GM12878 (cell line): ENCODE data around the gene WASF2. TPM values are rescaled to one million over a fixed set of nuclear protein-coding genes. Genes with fewer than 3 reads are reported as not detected.

Source experiments
- ATF7 ChIP-seq: fragments of 450-650 bp; IDR thresholded peaks from 2 replicates; pipeline ENCODE4 v1.6.1; 2016; ENCODE audit warnings: low read depth, mild to moderate bottlenecking
- BCL11A ChIP-seq: IDR thresholded peaks from 2 replicates; pipeline ENCODE4 v1.6.1; 2011; ENCODE audit warnings: low read depth, low read length
- BRCA1 ChIP-seq: IDR thresholded peaks from 2 replicates; pipeline ENCODE4 v1.6.1; 2011; ENCODE audit warnings: low read depth, low read length, improper control_type of control experiment
- CHD2 ChIP-seq: IDR thresholded peaks from 2 replicates; pipeline ENCODE4 v1.6.1; 2011; ENCODE audit warnings: low read depth, low read length, improper control_type of control experiment, borderline replicate concordance
- CHD4 ChIP-seq: fragments of 200-600 bp; sonication (generic); IDR thresholded peaks from 2 replicates; pipeline ENCODE4 v1.6.1; 2016; ENCODE audit warnings: mild to moderate bottlenecking
- MEF2A ChIP-seq: IDR thresholded peaks from 2 replicates; pipeline ENCODE4 v1.6.1; 2011; ENCODE audit warnings: low read depth, mild to moderate bottlenecking, low read length, moderate library complexity; ENCODE audit not compliant: insufficient read depth
- MEF2B ChIP-seq: fragments of 450-650 bp; IDR thresholded peaks from 2 replicates; pipeline ENCODE4 v1.6.1; 2018; ENCODE audit warnings: mild to moderate bottlenecking, moderate library complexity; ENCODE audit not compliant: partially characterized antibody, poor library complexity, severe bottlenecking
- MYB ChIP-seq: fragments of 150-350 bp; IDR thresholded peaks from 2 replicates; pipeline ENCODE4 v1.6.1; 2014; ENCODE audit warnings: mild to moderate bottlenecking, low read depth, low read length, borderline replicate concordance
- NFYB ChIP-seq: IDR thresholded peaks from 2 replicates; pipeline ENCODE4 v1.6.1; 2011; ENCODE audit warnings: low read depth, mild to moderate bottlenecking, low read length, improper control_type of control experiment, moderate library complexity; ENCODE audit not compliant: insufficient read depth
- RBBP5 ChIP-seq: fragments of 200-600 bp; sonication (generic); conservative IDR thresholded peaks from 2 replicates; pipeline ENCODE4 v1.6.1; 2016
- RELA ChIP-seq: fragments of 450-650 bp; IDR thresholded peaks from 2 replicates; pipeline ENCODE4 v1.8.0; 2014; ENCODE audit warnings: borderline replicate concordance; ENCODE audit not compliant: partially characterized antibody
- SIN3A ChIP-seq: IDR thresholded peaks from 2 replicates; pipeline ENCODE4 v1.6.1; 2012; ENCODE audit warnings: low read depth, low read length, improper control_type of control experiment
- SMC3 ChIP-seq: IDR thresholded peaks from 2 replicates; pipeline ENCODE4 v1.6.1; 2011; ENCODE audit warnings: low read length, improper control_type of control experiment, borderline replicate concordance
- STAT1 ChIP-seq: fragments of 450-650 bp; conservative IDR thresholded peaks from 2 replicates; pipeline ENCODE4 v1.6.1; 2014; ENCODE audit warnings: antibody characterized with exemption, mild to moderate bottlenecking
- TARDBP ChIP-seq: IDR thresholded peaks from 2 replicates; pipeline ENCODE4 v1.6.1; 2016; ENCODE audit warnings: borderline replicate concordance
- TCF12 ChIP-seq: IDR thresholded peaks from 2 replicates; pipeline ENCODE4 v1.6.1; 2011; ENCODE audit warnings: low read depth, mild to moderate bottlenecking, low read length
- YBX1 ChIP-seq: fragments of 450-650 bp; IDR thresholded peaks from 2 replicates; pipeline ENCODE4 v1.6.1; 2016; ENCODE audit warnings: antibody characterized with exemption
- ZBTB40 ChIP-seq: fragments of 450-650 bp; IDR thresholded peaks from 2 replicates; pipeline ENCODE4 v1.6.1; 2016; ENCODE audit warnings: mild to moderate bottlenecking, moderate library complexity, borderline replicate concordance
- ZNF384 ChIP-seq: IDR thresholded peaks from 2 replicates; pipeline ENCODE4 v1.6.1; 2012; ENCODE audit warnings: low read depth, mild to moderate bottlenecking, low read length, improper control_type of control experiment, borderline replicate concordance
- ZNF622 ChIP-seq: fragments of 450-650 bp; IDR thresholded peaks from 2 replicates; pipeline ENCODE4 v1.6.1; 2017; ENCODE audit warnings: mild to moderate bottlenecking, inconsistent platforms
- polyA plus RNA-seq, 11 experiments: library from polyadenylated mRNA; depleted of rRNA in 4 of 11; unstranded in 6 of 11; stranded (reverse) in 5 of 11; fragments of >200 nt; fragmentation: Nextera tagmentation in 4 of 11; fragmentation: Illumina TruSeq in 1 of 11; extraction: Ambion mirVana in 4 of 11; extraction: Trizol in 1 of 11; gene quantifications; 1 replicate in 1 of 11; 2 replicates in 10 of 11; pipeline versions ENCODE4 v1.2.1 to v1.2.3, GENCODE V29; 2011 to 2016; ENCODE audit warnings: inconsistent platforms in 2 of 11, missing spikeins in 2 of 11, low read depth in 1 of 11
- total RNA-seq, 4 experiments: library from RNA; depleted of rRNA in 3 of 4; stranded (reverse); fragments of >200 nt in 3 of 4; fragmentation: Illumina TruSeq in 1 of 4; extraction: Trizol in 1 of 4; gene quantifications; 2 replicates each; pipeline versions ENCODE4 v1.2.1 to v1.2.3, GENCODE V29; 2013 to 2021
- TF ChIP-seq, protein P1 (sequence below): fragments of 450-650 bp; IDR thresholded peaks from 2 replicates; pipeline ENCODE4 v1.6.1; 2018; ENCODE audit warnings: borderline replicate concordance, mild to moderate bottlenecking; ENCODE audit not compliant: partially characterized antibody
- TF ChIP-seq, protein P2 (sequence below): fragments of 450-650 bp; IDR thresholded peaks from 2 replicates; pipeline ENCODE4 v1.6.1; 2016; ENCODE audit warnings: mild to moderate bottlenecking

WASF2 gene
- total and polyA plus RNA-seq, 10 of the 15 experiments (the other 5 are each of a cell fraction or from before 2014, with no cell fraction given) = 7.0 to 111 (median 37.1) TPM

DNA sequence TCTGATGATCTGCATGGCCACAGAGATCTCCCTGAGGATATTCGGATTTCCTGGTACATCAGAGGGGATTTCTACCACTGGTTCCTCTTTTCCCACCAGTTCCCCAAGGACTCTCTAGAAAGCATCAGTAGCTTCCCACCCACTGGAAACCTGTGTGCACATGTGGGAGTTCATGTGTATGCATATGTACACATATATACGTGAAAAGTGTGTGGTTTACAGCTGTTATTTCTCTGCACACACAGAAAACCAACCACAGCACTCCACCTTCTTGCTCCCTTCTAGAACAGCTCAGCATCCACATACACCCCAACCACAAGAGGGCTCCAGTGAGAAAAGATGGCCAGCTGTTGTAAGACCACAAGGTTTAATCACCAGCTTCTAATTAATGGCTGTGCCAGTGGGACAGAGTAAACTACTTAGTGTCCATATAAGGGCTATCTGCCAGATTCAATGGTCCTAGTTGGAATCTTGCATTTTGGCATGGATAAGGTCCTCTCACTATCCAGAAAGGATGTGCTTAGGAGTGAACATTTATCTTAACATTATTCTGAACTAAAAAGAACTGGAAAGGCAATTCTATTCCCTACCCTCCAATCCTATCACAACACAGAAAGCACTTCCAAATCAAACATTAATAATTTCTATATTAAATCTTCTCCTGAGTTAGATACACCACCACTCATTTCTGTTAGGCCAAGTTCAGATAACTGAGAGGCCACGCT lies 73.4 kb downstream of the WASF2 start (continued):
- TF ChIP-seq ZBTB40 = no peak
- TF ChIP-seq, protein P1, sequence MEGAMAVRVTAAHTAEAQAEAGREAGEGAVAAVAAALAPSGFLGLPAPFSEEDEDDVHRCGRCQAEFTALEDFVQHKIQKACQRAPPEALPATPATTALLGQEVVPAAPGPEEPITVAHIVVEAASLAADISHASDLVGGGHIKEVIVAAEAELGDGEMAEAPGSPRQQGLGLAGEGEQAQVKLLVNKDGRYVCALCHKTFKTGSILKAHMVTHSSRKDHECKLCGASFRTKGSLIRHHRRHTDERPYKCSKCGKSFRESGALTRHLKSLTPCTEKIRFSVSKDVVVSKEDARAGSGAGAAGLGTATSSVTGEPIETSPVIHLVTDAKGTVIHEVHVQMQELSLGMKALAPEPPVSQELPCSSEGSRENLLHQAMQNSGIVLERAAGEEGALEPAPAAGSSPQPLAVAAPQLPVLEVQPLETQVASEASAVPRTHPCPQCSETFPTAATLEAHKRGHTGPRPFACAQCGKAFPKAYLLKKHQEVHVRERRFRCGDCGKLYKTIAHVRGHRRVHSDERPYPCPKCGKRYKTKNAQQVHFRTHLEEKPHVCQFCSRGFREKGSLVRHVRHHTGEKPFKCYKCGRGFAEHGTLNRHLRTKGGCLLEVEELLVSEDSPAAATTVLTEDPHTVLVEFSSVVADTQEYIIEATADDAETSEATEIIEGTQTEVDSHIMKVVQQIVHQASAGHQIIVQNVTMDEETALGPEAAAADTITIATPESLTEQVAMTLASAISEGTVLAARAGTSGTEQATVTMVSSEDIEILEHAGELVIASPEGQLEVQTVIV = no peak
- TF ChIP-seq, protein P2, sequence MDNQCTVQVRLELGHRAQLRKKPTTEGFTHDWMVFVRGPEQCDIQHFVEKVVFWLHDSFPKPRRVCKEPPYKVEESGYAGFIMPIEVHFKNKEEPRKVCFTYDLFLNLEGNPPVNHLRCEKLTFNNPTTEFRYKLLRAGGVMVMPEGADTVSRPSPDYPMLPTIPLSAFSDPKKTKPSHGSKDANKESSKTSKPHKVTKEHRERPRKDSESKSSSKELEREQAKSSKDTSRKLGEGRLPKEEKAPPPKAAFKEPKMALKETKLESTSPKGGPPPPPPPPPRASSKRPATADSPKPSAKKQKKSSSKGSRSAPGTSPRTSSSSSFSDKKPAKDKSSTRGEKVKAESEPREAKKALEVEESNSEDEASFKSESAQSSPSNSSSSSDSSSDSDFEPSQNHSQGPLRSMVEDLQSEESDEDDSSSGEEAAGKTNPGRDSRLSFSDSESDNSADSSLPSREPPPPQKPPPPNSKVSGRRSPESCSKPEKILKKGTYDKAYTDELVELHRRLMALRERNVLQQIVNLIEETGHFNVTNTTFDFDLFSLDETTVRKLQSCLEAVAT = peak; percentile 65
- TF ChIP-seq TCF12 = peak; percentile 91; the same call in 1 of the 2 replicates
- TF ChIP-seq BRCA1 = no peak
- peak; percentile 25; the same call in 1 of the 2 replicates for TF ChIP-seq ATF7
- TF ChIP-seq BCL11A = 0 out of 2 replicates have a peak, but pooled peaks have one; percentile 61
- TF ChIP-seq MEF2A = peak; percentile 49; the same call in 1 of the 2 replicates
- TF ChIP-seq STAT1 = no peak
- no peak for TF ChIP-seq ZNF622
- TF ChIP-seq MEF2B = peak; percentile 90
- no peak for TF ChIP-seq MYB
- no peak for TF ChIP-seq YBX1
- no peak for TF ChIP-seq NFYB
- TF ChIP-seq CHD4 = no peak
- TF ChIP-seq ZNF384 = no peak; the same call in 1 of the 2 replicates
- TF ChIP-seq RBBP5 = no peak
- TF ChIP-seq CHD2 = no peak
- TF ChIP-seq SIN3A = peak; percentile 49; the same call in 1 of the 2 replicates
- peak; percentile 90 for TF ChIP-seq SMC3
- TF ChIP-seq TARDBP = no peak
- no peak for TF ChIP-seq RELA
